GM21723 (cell line): Measurements from ENCODE around the gene RIPK4.
"Not testable (repeated sequence)": the region's sequence is repeated elsewhere in the genome, so short reads cannot be mapped to it uniquely, and the experiment has no call there.

Experiments used
- ATAC-seq: cut with Tn5 transposase; IDR thresholded peaks from one replicate; pipeline ENCODE4 v1.9.1; 2021; ENCODE audit warnings: mild to moderate bottlenecking, moderate library complexity; ENCODE audit not compliant: unreplicated experiment

RIPK4 gene

GRCh38 chr21:41698071-41698470 lies 68.8 kb downstream of the RIPK4 start:
- no peak for ATAC-seq

- no peak for ATAC-seq
Observed at GRCh38 chr21:41695513-41695912, 71.3 kb downstream of the RIPK4 start.

- ATAC-seq: not testable (repeated sequence)
Observed at GRCh38 chr21:41694042-41694441, 72.8 kb downstream of the RIPK4 start.

GRCh38 chr21:41692185-41692565 lies 74.7 kb downstream of the RIPK4 start:
- no peak for ATAC-seq

GRCh38 chr21:41691205-41692184 lies 75.4 kb downstream of the RIPK4 start:
- ATAC-seq: no peak
